HepG2 (cell line): ENCODE measurements around the gene CERS1. TPM values are rescaled to one million over a fixed set of nuclear protein-coding genes. Genes with fewer than 3 reads are reported as not detected.
A peak's percentile ranks its signal among the peaks of the same experiment; 100 is the strongest.

Experiments used
- ARNT2 ChIP-seq: sonication (generic); formaldehyde crosslinking; IDR thresholded peaks from 2 replicates; pipeline ENCODE4 v1.8.0; 2022; ENCODE audit warnings: mild to moderate bottlenecking, low read depth, missing genetic modification reagents, moderate library complexity
- GABPA ChIP-seq, 2 experiments: IDR thresholded peaks; 2 replicates each; pipeline ENCODE4 v1.6.1; 2011 to 2016; ENCODE audit warnings: low read depth in 2 of 2, low read length in 1 of 2, missing biosample characterization in 1 of 2, missing genetic modification characterization in 1 of 2
- GMEB1 ChIP-seq: sonication (generic); formaldehyde crosslinking; IDR thresholded peaks from 2 replicates; pipeline ENCODE4 v1.5.1; 2020; ENCODE audit warnings: missing genetic modification reagents, mild to moderate bottlenecking, borderline replicate concordance
- HHEX ChIP-seq: IDR thresholded peaks from 2 replicates; pipeline ENCODE4 v1.6.1; 2016; ENCODE audit warnings: control low read depth
- HMGA1 ChIP-seq: sonication (generic); formaldehyde crosslinking; conservative IDR thresholded peaks from 2 replicates; pipeline ENCODE4 v1.4.0; 2020; ENCODE audit warnings: missing genetic modification reagents
- HOXD1 ChIP-seq: sonication (generic); formaldehyde crosslinking; IDR thresholded peaks from 2 replicates; pipeline ENCODE4 v1.5.0; 2020; ENCODE audit warnings: missing genetic modification reagents
- KAT7 ChIP-seq: IDR thresholded peaks from 2 replicates; pipeline ENCODE4 v1.6.1; 2018; ENCODE audit warnings: borderline replicate concordance, missing compliant biosample characterization
- KLF9 ChIP-seq: IDR thresholded peaks from 2 replicates; pipeline ENCODE4 v1.6.1; 2016; ENCODE audit warnings: low read depth
- NR2C2 ChIP-seq: sonication (generic); formaldehyde crosslinking; IDR thresholded peaks from 2 replicates; pipeline ENCODE4 v1.4.0; 2020; ENCODE audit warnings: missing genetic modification reagents, mild to moderate bottlenecking, moderate library complexity, borderline replicate concordance
- RORA ChIP-seq: sonication (generic); formaldehyde crosslinking; IDR thresholded peaks from 2 replicates; pipeline ENCODE4 v1.5.0; 2020; ENCODE audit warnings: mild to moderate bottlenecking, missing genetic modification reagents, moderate library complexity
- SCMH1 ChIP-seq: sonication (generic); formaldehyde crosslinking; IDR thresholded peaks from 2 replicates; pipeline ENCODE4 v1.9.0; 2021; ENCODE audit warnings: missing genetic modification reagents, mild to moderate bottlenecking, borderline replicate concordance
- SMARCE1 ChIP-seq: fragments of 450-650 bp; IDR thresholded peaks from 2 replicates; pipeline ENCODE4 v1.6.1; 2017; ENCODE audit warnings: borderline replicate concordance
- TEAD2 ChIP-seq: sonication (generic); formaldehyde crosslinking; IDR thresholded peaks from 2 replicates; pipeline ENCODE4 v1.9.0; 2021; ENCODE audit warnings: missing genetic modification reagents
- TFDP2 ChIP-seq: sonication (generic); formaldehyde crosslinking; IDR thresholded peaks from 2 replicates; pipeline ENCODE4 v1.4.0; 2020; ENCODE audit warnings: missing genetic modification reagents
- ZGPAT ChIP-seq: IDR thresholded peaks from 2 replicates; pipeline ENCODE4 v1.6.1; 2016; ENCODE audit warnings: mild to moderate bottlenecking
- ZKSCAN8 ChIP-seq: IDR thresholded peaks from 2 replicates; pipeline ENCODE4 v1.6.1; 2016; ENCODE audit warnings: borderline replicate concordance, missing genetic modification reagents, missing compliant biosample characterization
- ZNF281 ChIP-seq: sonication (generic); formaldehyde crosslinking; IDR thresholded peaks from 2 replicates; pipeline ENCODE4 v1.4.0; 2020; ENCODE audit warnings: missing genetic modification reagents, borderline replicate concordance
- ZNF337 ChIP-seq: sonication (generic); formaldehyde crosslinking; IDR thresholded peaks from 2 replicates; pipeline ENCODE4 v1.5.1; 2020; ENCODE audit warnings: missing genetic modification reagents, low read depth, mild to moderate bottlenecking, borderline replicate concordance
- ZNF543 ChIP-seq: sonication (generic); formaldehyde crosslinking; IDR thresholded peaks from 2 replicates; pipeline ENCODE4 v1.4.0; 2020; ENCODE audit warnings: mild to moderate bottlenecking, missing genetic modification reagents
- ZNF737 ChIP-seq: sonication (generic); formaldehyde crosslinking; IDR thresholded peaks from 2 replicates; pipeline ENCODE4 v1.5.0; 2020; ENCODE audit warnings: missing genetic modification reagents, mild to moderate bottlenecking, borderline replicate concordance
- ZNF788 ChIP-seq: sonication (generic); formaldehyde crosslinking; IDR thresholded peaks from 2 replicates; pipeline ENCODE4 v1.5.0; 2020; ENCODE audit warnings: mild to moderate bottlenecking, missing genetic modification reagents, borderline replicate concordance
- ZNF841 ChIP-seq: sonication (generic); formaldehyde crosslinking; IDR thresholded peaks from 2 replicates; pipeline ENCODE4 v1.8.1; 2023; ENCODE audit warnings: missing genetic modification reagents, borderline replicate concordance
- polyA plus RNA-seq, 8 experiments: library from polyadenylated mRNA; depleted of rRNA in 3 of 8; stranded (reverse) in 7 of 8; unstranded in 1 of 8; fragments of >200 nt; fragmentation: Illumina TruSeq in 4 of 8; extraction: Trizol in 4 of 8; gene quantifications; 2 replicates each; pipeline versions ENCODE4 v1.2.1 to v1.2.3, GENCODE V29; 2011 to 2016; ENCODE audit warnings: low read depth in 4 of 8, missing spikeins in 1 of 8, mixed read lengths in 1 of 8; ENCODE audit not compliant: insufficient read depth in 1 of 8
- total RNA-seq, 5 experiments: library from RNA; depleted of rRNA; stranded (reverse); fragments of >200 nt; fragmentation: Illumina TruSeq; extraction: Trizol; gene quantifications; 2 replicates each; pipeline ENCODE4 v1.2.3, GENCODE V29; 2016; ENCODE audit warnings: low read depth in 1 of 5

Gene CERS1
- total and polyA plus RNA-seq, 2 of the 13 experiments (the other 11 are each of a cell fraction or from before 2014, with no cell fraction given) = 4.6 to 9.8 TPM

- TF ChIP-seq ZNF841 (CRISPR knock-in tag) (no peak), HOXD1 (CRISPR knock-in tag) (peak; percentile 40; the same call in 1 of the 2 replicates), KAT7 (CRISPR knock-in tag) (no peak), KLF9 (CRISPR knock-in tag) (no peak; the same call in 1 of the 2 replicates), ZNF281 (CRISPR knock-in tag) (no peak; the same call in 1 of the 2 replicates), GMEB1 (CRISPR knock-in tag) (peak; percentile 75), HMGA1 (CRISPR knock-in tag) (no peak), ZGPAT (peak; percentile 77), RORA (CRISPR knock-in tag) (no peak), SMARCE1 (no peak), SCMH1 (no peak), ZKSCAN8 (peak; percentile 68; the same call in 1 of the 2 replicates), TFDP2 (CRISPR knock-in tag) (peak; percentile 51), ZNF788 (peak; percentile 91; the same call in 1 of the 2 replicates), NR2C2 (CRISPR knock-in tag) (peak; percentile 93), ZNF737 (CRISPR knock-in tag) (no peak), GABPA (IDR thresholded peaks at IDR 0.05; ENCODE audit: low read depth, low read length) (no peak), GABPA (CRISPR knock-in tag; IDR thresholded peaks at IDR 0.05; ENCODE audit: low read depth) (peak; percentile 60), ARNT2 (CRISPR knock-in tag) (peak; percentile 75; the same call in 1 of the 2 replicates), ZNF337 (CRISPR knock-in tag) (no peak), HHEX (CRISPR knock-in tag) (peak; percentile 55), ZNF543 (peak; percentile 65), TEAD2 (CRISPR knock-in tag) (no peak)
These were observed 56.3 kb downstream of the CERS1 start (continued) for GRCh38 chr19:18839465-18840287.
